Kidney epithelial cell (primary cell): ENCODE results near the gene GTSF1L. TPM values are rescaled to one million over a fixed set of nuclear protein-coding genes. Genes with fewer than 3 reads are reported as not detected.

Experiments used
- DNase-seq: peaks from one replicate; pipeline ENCODE4 v3.0.0-alpha.2; 2010; ENCODE audit warnings: low read depth
- H3K27me3 ChIP-seq: 2 replicates; pipeline ENCODE4 v1.6.0; 2011; ENCODE audit warnings: low read length; ENCODE audit not compliant: control insufficient read depth, insufficient read depth
- H3K36me3 ChIP-seq: 2 replicates; pipeline ENCODE4 v1.5.1; 2011; ENCODE audit warnings: low read length; ENCODE audit not compliant: control insufficient read depth, insufficient read depth
- H3K4me3 ChIP-seq: 2 replicates; pipeline ENCODE4 v1.5.1; 2011; ENCODE audit warnings: low read depth, mild to moderate bottlenecking, control low read depth, low read length
- CTCF ChIP-seq: IDR thresholded peaks from 2 replicates; pipeline ENCODE4 v1.5.1; 2011; ENCODE audit warnings: mild to moderate bottlenecking, moderate library complexity, low read length, control low read depth, inconsistent platforms; ENCODE audit not compliant: insufficient read depth, poor library complexity, severe bottlenecking
- total RNA-seq: library from RNA; depleted of rRNA; stranded (reverse); fragments of >200 nt; gene quantifications from 2 replicates; pipeline ENCODE4 v1.2.3, GENCODE V29; 2015

GTSF1L gene
- total RNA-seq, 1 donor from 2014 or later = not detected

DNA sequence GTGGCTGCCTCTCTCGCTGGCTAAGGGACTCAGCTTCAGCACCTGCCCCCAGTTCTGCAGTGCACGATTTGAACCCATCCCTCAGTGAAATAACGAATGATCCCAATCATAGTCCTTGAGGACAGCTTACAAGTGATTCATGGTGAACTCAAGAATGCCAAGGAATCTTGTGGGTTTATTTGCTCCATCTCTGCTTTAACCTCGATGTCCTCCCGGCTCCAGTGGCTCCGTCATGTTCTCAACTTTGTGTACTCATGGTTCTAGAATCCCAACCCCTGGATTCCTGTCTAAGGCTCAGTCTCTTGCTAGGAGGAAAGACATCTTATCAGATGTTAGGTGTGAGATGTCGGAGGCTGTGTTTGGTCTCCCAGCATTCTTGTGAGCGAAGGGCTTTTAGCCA lies 29.0 kb upstream of the GTSF1L start:
- no peaks in the 10 kb centered on the region for H3K36me3 ChIP-seq
- TF ChIP-seq CTCF = no peak
- DNase-seq = no peak
- no peak overlapping the region for H3K4me3 ChIP-seq
- H3K27me3 ChIP-seq = no peaks in the 10 kb centered on the region

DNA sequence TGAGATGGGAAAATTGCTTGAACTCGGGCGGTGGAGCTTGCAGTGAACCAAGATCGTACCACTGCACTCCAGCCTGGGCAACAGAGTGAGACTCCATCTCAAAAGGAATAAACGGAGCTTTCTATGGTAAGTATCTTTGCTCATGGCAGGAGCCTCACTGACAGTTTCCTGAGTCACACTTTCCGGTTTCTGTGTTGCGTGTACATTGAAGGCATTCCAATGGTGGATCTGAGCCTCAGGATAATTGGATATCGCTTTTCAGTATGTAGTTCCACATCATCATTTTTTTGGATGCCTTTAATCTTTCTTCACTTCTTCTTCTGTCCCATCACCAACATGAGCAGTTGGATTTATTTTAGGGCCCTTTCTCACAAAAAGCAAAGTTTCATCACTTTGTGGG lies 28.6 kb upstream of the GTSF1L start:
- no peaks in the 10 kb centered on the region for H3K36me3 ChIP-seq
- no peak overlapping the region for H3K4me3 ChIP-seq
- no peaks in the 10 kb centered on the region for H3K27me3 ChIP-seq
- TF ChIP-seq CTCF = no peak
- no peak for DNase-seq

DNA sequence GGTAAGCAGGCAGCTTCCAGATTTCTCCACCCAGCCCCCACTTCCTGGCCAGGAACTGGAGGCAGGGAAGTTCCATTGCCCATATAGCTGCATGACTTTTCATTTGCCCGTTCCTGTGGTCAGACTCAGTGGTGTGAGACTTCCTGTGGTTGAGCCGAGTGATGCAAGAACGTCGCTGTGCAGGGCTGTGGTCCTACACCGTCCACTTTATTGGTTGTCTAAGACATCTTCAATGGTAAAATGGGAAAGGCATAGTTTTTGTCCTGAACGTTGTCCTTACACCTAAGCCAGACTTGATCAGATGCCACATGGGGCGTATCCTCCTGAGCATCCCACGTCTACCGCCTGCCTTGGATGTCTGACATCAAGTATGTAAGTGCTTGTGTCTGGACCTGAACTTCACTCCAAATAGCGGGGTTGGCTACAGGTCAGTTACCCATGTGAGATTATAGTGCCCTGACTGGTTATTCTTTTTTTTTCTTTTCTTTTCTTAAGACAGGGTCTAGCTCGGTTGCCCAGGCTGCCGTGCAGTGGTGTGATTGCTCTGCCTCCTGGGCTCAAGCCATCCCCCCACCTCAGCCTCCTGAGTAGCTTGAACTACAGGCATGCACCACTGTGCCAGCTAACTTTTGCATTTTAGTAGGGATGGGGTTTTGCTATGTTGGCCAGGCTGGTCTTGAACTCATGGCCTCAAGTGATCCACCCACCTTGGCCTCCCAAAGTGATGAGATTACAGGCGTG lies 25.9 kb upstream of the GTSF1L start:
- no peaks in the 10 kb centered on the region for H3K36me3 ChIP-seq
- peak; percentile 94 for DNase-seq
- no peaks in the 10 kb centered on the region for H3K27me3 ChIP-seq
- no peak for TF ChIP-seq CTCF
- H3K4me3 ChIP-seq = no peak overlapping the region

- no peak for DNase-seq
- Histone ChIP-seq H3K36me3 (no peaks in the 10 kb centered on the region), H3K4me3 (no peak overlapping the region), H3K27me3 (no peaks in the 10 kb centered on the region)
- no peak for TF ChIP-seq CTCF
Observed at GRCh38 chr20:43752051-43752360, 25.2 kb upstream of the GTSF1L start.

DNA sequence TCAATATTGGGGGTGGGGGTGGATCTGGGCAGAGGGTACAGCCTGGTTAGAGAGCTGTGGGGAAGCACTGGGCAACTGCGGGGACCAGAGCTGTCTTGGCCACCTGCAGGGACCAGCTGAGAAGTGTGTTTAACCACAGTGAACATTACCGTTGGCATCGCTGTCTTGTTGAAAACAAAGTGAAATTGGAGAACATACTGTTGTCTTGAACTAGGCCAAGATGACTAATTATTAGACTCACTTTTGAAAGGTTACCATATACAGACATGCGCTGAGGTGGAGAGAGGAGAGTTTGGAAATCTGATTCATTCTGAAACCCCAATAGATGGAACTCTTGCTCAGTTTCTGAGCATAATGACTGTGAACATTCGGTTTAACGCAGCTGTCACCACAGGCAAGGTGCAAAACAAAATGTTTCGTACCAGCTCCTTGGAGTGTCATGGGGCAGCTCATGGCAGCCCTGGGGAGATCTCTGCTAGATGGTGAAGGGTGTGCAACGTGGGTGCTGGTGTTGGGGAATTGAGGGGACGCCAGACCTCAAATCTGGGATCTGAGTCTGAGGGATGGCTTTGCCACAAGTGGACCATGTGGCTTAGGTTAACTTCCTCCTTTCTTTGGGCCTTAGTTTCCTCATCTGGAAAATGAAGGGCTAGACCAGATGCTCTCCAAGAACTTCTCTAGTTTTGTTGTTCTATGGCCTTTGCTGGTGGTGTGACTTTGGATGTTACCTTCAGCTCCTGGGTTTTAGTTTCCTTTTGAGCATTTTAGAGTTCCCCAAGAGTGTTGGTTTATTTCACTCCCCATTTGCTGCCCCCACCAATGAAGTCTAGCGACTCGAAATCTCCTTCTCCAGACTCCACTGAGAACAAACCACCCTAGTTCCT lies 24.6 kb upstream of the GTSF1L start:
- no peaks in the 10 kb centered on the region for H3K27me3 ChIP-seq
- DNase-seq = peak; percentile 80
- no peaks in the 10 kb centered on the region for H3K36me3 ChIP-seq
- TF ChIP-seq CTCF = no peak
- no peak overlapping the region for H3K4me3 ChIP-seq

DNA sequence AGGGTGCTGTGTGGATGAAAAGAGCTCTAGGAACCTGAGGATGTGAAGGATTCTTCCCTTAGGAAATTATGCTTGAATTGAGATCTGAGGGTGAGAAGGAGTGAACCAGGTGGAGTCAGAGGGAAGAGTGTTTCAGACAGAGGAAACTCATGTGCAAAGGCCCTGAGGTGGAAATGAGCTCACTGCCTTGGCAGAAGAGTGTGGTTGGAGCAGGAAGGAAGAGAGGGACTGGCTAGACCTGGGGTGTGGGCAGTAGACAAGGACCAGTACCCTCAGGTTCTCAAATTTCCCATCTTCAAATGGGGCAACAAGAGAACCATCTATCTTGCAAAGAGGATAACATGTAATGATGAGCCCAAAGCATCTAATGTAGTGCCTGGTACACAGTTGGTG lies 24.0 kb upstream of the GTSF1L start:
- H3K4me3 ChIP-seq = no peak overlapping the region
- no peak for DNase-seq
- H3K27me3 ChIP-seq = no peaks in the 10 kb centered on the region
- TF ChIP-seq CTCF = no peak
- no peaks in the 10 kb centered on the region for H3K36me3 ChIP-seq
